Hepatocyte (in vitro differentiated cells): ENCODE data around the gene MAIP1. TPM values are rescaled to one million over a fixed set of nuclear protein-coding genes. Genes with fewer than 3 reads are reported as not detected.

Experiments
- DNase-seq: peaks from one replicate; pipeline ENCODE4 v3.0.0-alpha.2; 2016; ENCODE audit warnings: low spot score
- H2AFZ ChIP-seq: fragments of 200-600 bp; sonication (generic); 2 replicates; pipeline ENCODE4 v1.6.0; 2016; ENCODE audit warnings: antibody characterized with exemption, mild to moderate bottlenecking
- H3K27ac ChIP-seq: fragments of 200-600 bp; sonication (generic); 2 replicates; pipeline ENCODE4 v1.5.1; 2016; ENCODE audit warnings: mild to moderate bottlenecking
- H3K27me3 ChIP-seq: fragments of 200-600 bp; sonication (generic); 2 replicates; pipeline ENCODE4 v1.6.1; 2016
- H3K36me3 ChIP-seq: fragments of 200-600 bp; sonication (generic); replicated peaks from 2 replicates; pipeline ENCODE4 v1.5.1; 2016; ENCODE audit warnings: low read depth; ENCODE audit not compliant: insufficient read depth
- H3K4me1 ChIP-seq: fragments of 200-600 bp; sonication (generic); 2 replicates; pipeline ENCODE4 v1.5.1; 2016; ENCODE audit warnings: mild to moderate bottlenecking, moderate library complexity; ENCODE audit not compliant: insufficient read depth
- H3K4me2 ChIP-seq: fragments of 200-600 bp; sonication (generic); 2 replicates; pipeline ENCODE4 v1.6.0; 2016
- H3K4me3 ChIP-seq: fragments of 200-600 bp; sonication (generic); 2 replicates; pipeline ENCODE4 v1.5.1; 2016; ENCODE audit warnings: mild to moderate bottlenecking
- H3K79me2 ChIP-seq: fragments of 200-600 bp; sonication (generic); 2 replicates; pipeline ENCODE4 v1.6.0; 2017; ENCODE audit warnings: mild to moderate bottlenecking
- H3K9me2 ChIP-seq: fragments of 200-600 bp; sonication (generic); replicated peaks from 2 replicates; pipeline ENCODE4 v1.6.0; 2017; ENCODE audit warnings: mild to moderate bottlenecking; ENCODE audit not compliant: insufficient read depth
- H3K9me3 ChIP-seq: fragments of 200-600 bp; sonication (generic); 2 replicates; pipeline ENCODE4 v1.5.1; 2016; ENCODE audit warnings: low read depth, mild to moderate bottlenecking
- H4K20me1 ChIP-seq: fragments of 200-600 bp; sonication (generic); 2 replicates; pipeline ENCODE4 v1.6.0; 2016; ENCODE audit warnings: mild to moderate bottlenecking; ENCODE audit not compliant: insufficient read depth, poor library complexity, severe bottlenecking
- CTCF ChIP-seq: fragments of 200-600 bp; sonication (generic); IDR thresholded peaks from 2 replicates; pipeline ENCODE4 v1.5.1; 2016; ENCODE audit warnings: antibody characterized with exemption, mild to moderate bottlenecking; ENCODE audit not compliant: poor library complexity
- EZH2 ChIP-seq: fragments of 200-600 bp; sonication (generic); IDR thresholded peaks from 2 replicates; pipeline ENCODE4 v1.6.1; 2016; ENCODE audit warnings: antibody characterized with exemption, mild to moderate bottlenecking, borderline replicate concordance
- EZH2phosphoT487 ChIP-seq: fragments of 200-600 bp; sonication (generic); IDR thresholded peaks from one replicate; pipeline ENCODE4 v1.6.1; 2018; ENCODE audit warnings: antibody characterized with exemption, mild to moderate bottlenecking, low read depth, moderate library complexity; ENCODE audit not compliant: unreplicated experiment, severe bottlenecking
- WGBS: methylation state at CpG from one replicate; pipeline ENCODE4 v1.1.6; 2016; ENCODE audit warnings: low lambda C conversion rate; ENCODE audit errors: missing lambda C conversion rate; 5-methylcytosine and 5-hydroxymethylcytosine counted together
- polyA plus RNA-seq: library from polyadenylated mRNA; unstranded; fragments of >200 nt; fragmentation: Nextera tagmentation; extraction: Ambion mirVana; gene quantifications from 2 replicates; pipeline ENCODE4 v1.2.1, GENCODE V29; 2016
- total RNA-seq: library from RNA; depleted of rRNA; stranded (reverse); fragments of >200 nt; gene quantifications from 2 replicates; pipeline ENCODE4 v1.2.3, GENCODE V29; 2014

MAIP1 gene
- total and polyA plus RNA-seq, 2 experiments from 2014 or later: 21.7 to 35.7 TPM

GRCh38 chr2:199916980-199917379, 38.4 kb upstream of the MAIP1 start:
- Histone ChIP-seq H3K9me3 (no peaks in the 10 kb centered on the region), H3K27ac (no peak overlapping the region), H3K4me2 (no peak overlapping the region), H3K79me2 (peaks cover 90% of the 10 kb centered on the region), H3K4me1 (peaks cover 8% of the 10 kb centered on the region), H3K4me3 (no peak overlapping the region), H3K27me3 (no peaks in the 10 kb centered on the region), H4K20me1 (peaks cover 7% of the 10 kb centered on the region), H3K9me2 (no peaks in the 10 kb centered on the region), H3K36me3 (no peaks in the 10 kb centered on the region), H2AFZ (no peak overlapping the region)
- no peak for DNase-seq
- no peak for TF ChIP-seq CTCF
- 100% methylated on average over 4 of the region's 4 CpGs for WGBS

GRCh38 chr2:199922856-199923255, 32.5 kb upstream of the MAIP1 start:
- Histone ChIP-seq H3K9me3 (no peaks in the 10 kb centered on the region), H3K4me1 (no peaks in the 10 kb centered on the region), H3K27me3 (no peaks in the 10 kb centered on the region), H3K27ac (no peak overlapping the region), H4K20me1 (peaks cover 2% of the 10 kb centered on the region), H3K4me2 (no peak overlapping the region), H3K9me2 (no peaks in the 10 kb centered on the region), H3K36me3 (no peaks in the 10 kb centered on the region), H2AFZ (no peak overlapping the region), H3K79me2 (peaks cover 66% of the 10 kb centered on the region), H3K4me3 (no peak overlapping the region)
- WGBS: 54% methylated on average over 5 of the region's 5 CpGs
- peak; percentile 9 for DNase-seq
- no peak for TF ChIP-seq CTCF
- no peak for TF ChIP-seq EZH2
- TF ChIP-seq EZH2phosphoT487: no peak

- peaks cover 55% of the 10 kb centered on the region for H3K79me2 ChIP-seq
- H3K27ac ChIP-seq: no peak overlapping the region
- peaks cover 2% of the 10 kb centered on the region for H4K20me1 ChIP-seq
These were observed 31.5 kb upstream of the MAIP1 start for GRCh38 chr2:199923924-199924323.

More at GRCh38 chr2:199923924-199924323, 31.5 kb upstream of the MAIP1 start:
- TF ChIP-seq EZH2phosphoT487 (no peak), EZH2 (no peak), CTCF (no peak)
- no peak overlapping the region for H3K4me2 ChIP-seq
- no peaks in the 10 kb centered on the region for H3K27me3 ChIP-seq
- WGBS: 84% methylated on average over 2 of the region's 2 CpGs
- H3K4me1 ChIP-seq: no peaks in the 10 kb centered on the region
- DNase-seq: no peak
- no peaks in the 10 kb centered on the region for H3K9me2 ChIP-seq
- no peaks in the 10 kb centered on the region for H3K36me3 ChIP-seq
- no peak overlapping the region for H3K4me3 ChIP-seq
- no peak overlapping the region for H2AFZ ChIP-seq
- no peaks in the 10 kb centered on the region for H3K9me3 ChIP-seq
